ENCODE results near the gene ARHGEF18. TPM values are rescaled to one million over a fixed set of nuclear protein-coding genes. Genes with fewer than 3 reads are reported as not detected.
"Not testable (repeated sequence)": the region's sequence is repeated elsewhere in the genome, so short reads cannot be mapped to it uniquely, and the experiment has no call there.

The ARHGEF18 gene
- total RNA-seq, 1 experiment from 2014 or later, result 38.3 TPM

GRCh38 chr19:7307590-7308218 is 41.0 kb upstream of the ARHGEF18 start:
- DNase-seq, result no peak

GRCh38 chr19:7308327-7308726 is 40.4 kb upstream of the ARHGEF18 start:
- not testable (repeated sequence) for H3K14ac ChIP-seq (ENCODE audit: insufficient read depth, low read length); H2BK120ac ChIP-seq (ENCODE audit: low read depth, low read length, poor library complexity, severe bottlenecking); H3K4me3 Mint-ChIP-seq; H3K27me3 Mint-ChIP-seq (ENCODE audit: low read depth); H3K9me3 ChIP-seq (ENCODE audit: control insufficient read depth, low read depth, low read length); H3K23ac ChIP-seq (ENCODE audit: insufficient read length, low read depth, low read length); H4K8ac ChIP-seq (replicated peaks; ENCODE audit: insufficient read length, low read depth, low read length); H3K27ac ChIP-seq (ENCODE audit: insufficient read length, low read depth, low read length); H2AFZ ChIP-seq (ENCODE audit: low read length); H3K56ac ChIP-seq (ENCODE audit: insufficient read length, low read depth, low read length); H3K9ac ChIP-seq (ENCODE audit: extremely low read depth, insufficient read length, low read length); H4K5ac ChIP-seq (ENCODE audit: insufficient read length, low read depth, low read length); H3K79me1 ChIP-seq (ENCODE audit: insufficient read depth, low read depth, low read length, poor library complexity, severe bottlenecking); H2BK15ac ChIP-seq (ENCODE audit: low read depth, low read length); H3K18ac ChIP-seq (ENCODE audit: insufficient read length, low read depth, low read length); H3K27ac Mint-ChIP-seq; H4K91ac ChIP-seq (ENCODE audit: insufficient read length, low read depth, low read length); H3K36me3 Mint-ChIP-seq (ENCODE audit: insufficient read depth in 1 of 3, low read depth in 3 of 3); H2BK12ac ChIP-seq (ENCODE audit: insufficient read length, low read depth, low read length); H3K4me2 ChIP-seq (ENCODE audit: insufficient read depth, insufficient read length, low read length); H2AK5ac ChIP-seq (ENCODE audit: insufficient read length, low read length); H3K4me1 ChIP-seq (ENCODE audit: insufficient read depth, low read length); H3K4ac ChIP-seq (ENCODE audit: low read depth, low read length); DNase-seq; H4K20me1 ChIP-seq (ENCODE audit: control insufficient read depth, insufficient read depth, insufficient read length); H3K79me2 ChIP-seq (ENCODE audit: insufficient read depth, low read length); H3K9me3 Mint-ChIP-seq; H3K27me3 ChIP-seq (ENCODE audit: insufficient read depth, low read length); H3K23me2 ChIP-seq (ENCODE audit: insufficient read length, low read depth, low read length, poor library complexity, severe bottlenecking); H3K4me1 Mint-ChIP-seq; H2BK20ac ChIP-seq (ENCODE audit: low read depth, low read length, poor library complexity, severe bottlenecking); H3T11ph ChIP-seq (ENCODE audit: low read length); H2BK5ac ChIP-seq (ENCODE audit: insufficient read length, low read length)
- no CpG with 5 or more reads among the region's 9 CpGs for WGBS (ENCODE audit: extremely low coverage, insufficient read length, low lambda C conversion rate)

More at GRCh38 chr19:7307590-7308218, 41.0 kb upstream of the ARHGEF18 start:
- H3K27me3 ChIP-seq (ENCODE audit: insufficient read depth, low read length), result no peaks in the 10 kb centered on the region
- no peak overlapping the region for H3K23ac ChIP-seq (ENCODE audit: insufficient read length, low read depth, low read length)
- no peak overlapping the region for H2BK120ac ChIP-seq (ENCODE audit: low read depth, low read length, poor library complexity, severe bottlenecking)
- no peaks in the 10 kb centered on the region for H4K20me1 ChIP-seq (ENCODE audit: control insufficient read depth, insufficient read depth, insufficient read length)
- H3K36me3 Mint-ChIP-seq (ENCODE audit: insufficient read depth in 1 of 3, low read depth in 3 of 3), result no peaks in the 10 kb centered on the region
- no peak overlapping the region for H2AK5ac ChIP-seq (ENCODE audit: insufficient read length, low read length)
- H3K23me2 ChIP-seq (ENCODE audit: insufficient read length, low read depth, low read length, poor library complexity, severe bottlenecking), result no peaks in the 10 kb centered on the region
- H3K4me1 ChIP-seq (ENCODE audit: insufficient read depth, low read length), result no peaks in the 10 kb centered on the region
- no peak overlapping the region for H2AFZ ChIP-seq (ENCODE audit: low read length)
- H3K79me1 ChIP-seq (ENCODE audit: insufficient read depth, low read depth, low read length, poor library complexity, severe bottlenecking), result no peaks in the 10 kb centered on the region
- no peak overlapping the region for H2BK15ac ChIP-seq (ENCODE audit: low read depth, low read length)
- H3K18ac ChIP-seq (ENCODE audit: insufficient read length, low read depth, low read length), result no peak overlapping the region
- H3K27ac ChIP-seq (ENCODE audit: insufficient read length, low read depth, low read length), result no peak overlapping the region
- no peaks in the 10 kb centered on the region; the same call in 1 of the 2 replicates for H3K27me3 Mint-ChIP-seq (ENCODE audit: low read depth)
- no peak overlapping the region for H3K9ac ChIP-seq (ENCODE audit: extremely low read depth, insufficient read length, low read length)
- no peak overlapping the region for H2BK12ac ChIP-seq (ENCODE audit: insufficient read length, low read depth, low read length)
- H4K91ac ChIP-seq (ENCODE audit: insufficient read length, low read depth, low read length), result no peak overlapping the region
- no peak overlapping the region for H3K14ac ChIP-seq (ENCODE audit: insufficient read depth, low read length)
- H3K4me2 ChIP-seq (ENCODE audit: insufficient read depth, insufficient read length, low read length), result no peak overlapping the region
- H3K27ac Mint-ChIP-seq, result no peak overlapping the region
- H3T11ph ChIP-seq (ENCODE audit: low read length), result no peak overlapping the region
- no peaks in the 10 kb centered on the region for H3K9me3 ChIP-seq (ENCODE audit: control insufficient read depth, low read depth, low read length)
- H3K4ac ChIP-seq (ENCODE audit: low read depth, low read length), result no peak overlapping the region
- H3K4me3 Mint-ChIP-seq, result no peak overlapping the region
- 0 out of 4 replicates have a peak, but pooled peaks cover 0 to 3% of the 10 kb centered on the region in 2 experiments for H3K4me1 Mint-ChIP-seq
- H2BK20ac ChIP-seq (ENCODE audit: low read depth, low read length, poor library complexity, severe bottlenecking), result no peak overlapping the region
- no peaks in the 10 kb centered on the region for H3K9me3 Mint-ChIP-seq
- TF ChIP-seq CTCF (conservative IDR thresholded peaks at IDR 0.05), result no peak
- no peaks in the 10 kb centered on the region for H3K79me2 ChIP-seq (ENCODE audit: insufficient read depth, low read length)
- H3K56ac ChIP-seq (ENCODE audit: insufficient read length, low read depth, low read length), result no peak overlapping the region
- H4K5ac ChIP-seq (ENCODE audit: insufficient read length, low read depth, low read length), result no peak overlapping the region
- no CpG with 5 or more reads among the region's 7 CpGs for WGBS (ENCODE audit: extremely low coverage, insufficient read length, low lambda C conversion rate)
- no peak overlapping the region for H2BK5ac ChIP-seq (ENCODE audit: insufficient read length, low read length)
- no peak overlapping the region for H4K8ac ChIP-seq (replicated peaks; ENCODE audit: insufficient read length, low read depth, low read length)

Data from H9 (cell line).